IMR-90 (cell line): Measurements from ENCODE around the gene SECISBP2. TPM values are rescaled to one million over a fixed set of nuclear protein-coding genes. Genes with fewer than 3 reads are reported as not detected.

ENCODE experiments used
- ATAC-seq: fragments of 200-7000 bp; cut with Tn5 transposase; 2 replicates; pipeline ENCODE4 v1.9.1; 2020; ENCODE audit warnings: low read depth, mild to moderate bottlenecking, moderate library complexity
- BruUV-seq: library from RNA; stranded (reverse); fragments of 400-500 nt; replicated peaks from 2 replicates; lab custom pipeline; 2021; lab: Mats Ljungman, UMichigan
- CTCF ChIA-PET: fragments of 300-600 bp; formaldehyde crosslinking; extraction: SDS; loops from one replicate; lab custom pipeline; 2021; ENCODE audit warnings: antibody characterized with exemption; lab: Yijun Ruan, JAX
- POLR2A ChIA-PET: fragments of 300-600 bp; sonication (Branson Sonifier 250); formaldehyde crosslinking; loops from one replicate; lab custom pipeline; 2022; ENCODE audit warnings: antibody characterized with exemption; ENCODE audit not compliant: unreplicated experiment; lab: Charles Lee
- DNase-seq: peaks from one replicate; pipeline ENCODE4 v3.0.0; 2013
- H2AFZ ChIP-seq: replicated peaks from 2 replicates; pipeline ENCODE3; 2013; ENCODE audit warnings: low read length, mild to moderate bottlenecking; ENCODE audit not compliant: poor library complexity
- H2AK5ac ChIP-seq: 2 replicates; pipeline ENCODE4 v1.6.1; 2013; ENCODE audit warnings: low read depth, low read length, inconsistent platforms
- H2AK9ac ChIP-seq: replicated peaks from 2 replicates; pipeline ENCODE3; 2013; ENCODE audit warnings: mild to moderate bottlenecking, low read depth, low read length, moderate library complexity; ENCODE audit not compliant: poor library complexity
- H2BK120ac ChIP-seq: 2 replicates; pipeline ENCODE4 v1.6.1; 2013; ENCODE audit warnings: low read depth, low read length, inconsistent platforms
- H2BK15ac ChIP-seq: 3 replicates; pipeline ENCODE4 v1.6.1; 2013; ENCODE audit warnings: low read depth, low read length, inconsistent platforms
- H2BK20ac ChIP-seq: 2 replicates; pipeline ENCODE4 v1.6.1; 2013; ENCODE audit warnings: low read depth, mild to moderate bottlenecking, inconsistent platforms, low read length, moderate library complexity
- H2BK5ac ChIP-seq: 2 replicates; pipeline ENCODE4 v1.6.1; 2013; ENCODE audit warnings: mild to moderate bottlenecking, low read depth, low read length, inconsistent platforms; ENCODE audit not compliant: poor library complexity, severe bottlenecking
- H3K14ac ChIP-seq: replicated peaks from 2 replicates; pipeline ENCODE4 v1.6.1; 2013; ENCODE audit warnings: low read depth, low read length, inconsistent platforms
- H3K18ac ChIP-seq: 2 replicates; pipeline ENCODE4 v1.6.1; 2013; ENCODE audit warnings: low read depth, low read length, control low read depth
- H3K23ac ChIP-seq: 2 replicates; pipeline ENCODE4 v1.6.1; 2013; ENCODE audit warnings: low read depth, low read length, inconsistent platforms
- H3K27ac ChIP-seq: 2 replicates; pipeline ENCODE4 v1.5.1; 2013; ENCODE audit warnings: mild to moderate bottlenecking, control low read depth, low read length; ENCODE audit not compliant: insufficient read depth
- H3K27me3 ChIP-seq: 2 replicates; pipeline ENCODE4 v1.6.1; 2013; ENCODE audit warnings: low read length; ENCODE audit not compliant: control insufficient read depth, insufficient read depth
- H3K36me3 ChIP-seq: 2 replicates; pipeline ENCODE4 v1.6.1; 2013; ENCODE audit warnings: low read length, mixed read lengths; ENCODE audit not compliant: control insufficient read depth, insufficient read depth
- H3K4ac ChIP-seq: 2 replicates; pipeline ENCODE4 v1.6.1; 2013; ENCODE audit warnings: low read depth, low read length, inconsistent platforms
- H3K4me1 ChIP-seq: 2 replicates; pipeline ENCODE4 v1.6.1; 2013; ENCODE audit warnings: low read length, mixed read lengths; ENCODE audit not compliant: control insufficient read depth, insufficient read depth
- H3K4me2 ChIP-seq: 2 replicates; pipeline ENCODE4 v1.6.1; 2013; ENCODE audit warnings: low read depth, mild to moderate bottlenecking, control low read depth, low read length, moderate library complexity
- H3K4me3 ChIP-seq: 2 replicates; pipeline ENCODE4 v1.5.1; 2013; ENCODE audit warnings: low read depth, mild to moderate bottlenecking, control low read depth, low read length, moderate library complexity; ENCODE audit not compliant: insufficient read depth
- H3K56ac ChIP-seq: 2 replicates; pipeline ENCODE4 v1.6.1; 2013; ENCODE audit warnings: low read length, inconsistent platforms; ENCODE audit not compliant: insufficient read depth; ENCODE audit errors: extremely low read depth
- H3K79me1 ChIP-seq, 2 experiments: 2 replicates each; pipeline ENCODE4 v1.6.1; 2013; ENCODE audit warnings: low read length in 2 of 2, inconsistent platforms in 1 of 2, low read depth in 1 of 2
- H3K9ac ChIP-seq: 2 replicates; pipeline ENCODE4 v1.6.1; 2013; ENCODE audit warnings: low read depth, low read length, control low read depth
- H3K9me1 ChIP-seq: 2 replicates; pipeline ENCODE4 v1.6.1; 2013; ENCODE audit warnings: low read length, inconsistent platforms; ENCODE audit not compliant: insufficient read depth
- H3K9me3 ChIP-seq: 2 replicates; pipeline ENCODE4 v1.6.1; 2013; ENCODE audit warnings: low read length; ENCODE audit not compliant: control insufficient read depth, insufficient read depth
- H4K20me1 ChIP-seq: 2 replicates; pipeline ENCODE4 v1.6.1; 2013; ENCODE audit warnings: low read length, inconsistent platforms; ENCODE audit not compliant: insufficient read depth
- H4K5ac ChIP-seq: 2 replicates; pipeline ENCODE4 v1.6.1; 2013; ENCODE audit warnings: mild to moderate bottlenecking, low read depth, low read length, control low read depth
- H4K8ac ChIP-seq, 2 experiments: 2 replicates each; pipeline ENCODE4 v1.6.1; 2013; ENCODE audit warnings: low read depth in 2 of 2, low read length in 2 of 2, control low read depth in 1 of 2, inconsistent platforms in 1 of 2
- H4K91ac ChIP-seq: 2 replicates; pipeline ENCODE4 v1.6.1; 2013; ENCODE audit warnings: low read depth, low read length, inconsistent platforms; ENCODE audit not compliant: insufficient read depth
- CHD1 ChIP-seq: IDR thresholded peaks from 2 replicates; pipeline ENCODE4 v1.6.1; 2012; ENCODE audit warnings: low read depth, low read length, improper control_type of control experiment
- CTCF ChIP-seq: conservative IDR thresholded peaks from 2 replicates; pipeline ENCODE4 v1.5.1; 2012; ENCODE audit warnings: mild to moderate bottlenecking, low read depth, low read length, improper control_type of control experiment
- ELK1 ChIP-seq: fragments of 150-350 bp; IDR thresholded peaks from 2 replicates; pipeline ENCODE4 v1.6.1; 2016; ENCODE audit warnings: low read depth, mild to moderate bottlenecking, low read length, moderate library complexity, borderline replicate concordance
- MAZ ChIP-seq: IDR thresholded peaks from 2 replicates; pipeline ENCODE4 v1.6.1; 2012; ENCODE audit warnings: low read depth, mild to moderate bottlenecking, low read length, improper control_type of control experiment, moderate library complexity, borderline replicate concordance
- MXI1 ChIP-seq: IDR thresholded peaks from 2 replicates; pipeline ENCODE4 v1.6.1; 2012; ENCODE audit warnings: low read depth, mild to moderate bottlenecking, low read length, moderate library complexity, borderline replicate concordance
- RFX5 ChIP-seq: IDR thresholded peaks from 2 replicates; pipeline ENCODE4 v1.8.0; 2012; ENCODE audit warnings: low read depth, mild to moderate bottlenecking, low read length, moderate library complexity
- SMC3 ChIP-seq: fragments of 150-350 bp; IDR thresholded peaks from 2 replicates; pipeline ENCODE4 v1.6.1; 2016; ENCODE audit warnings: low read depth, mild to moderate bottlenecking, antibody characterized with exemption, low read length, moderate library complexity
- USF2 ChIP-seq: fragments of 150-350 bp; IDR thresholded peaks from 2 replicates; pipeline ENCODE4 v1.6.1; 2017; ENCODE audit warnings: mild to moderate bottlenecking, antibody characterized with exemption, low read length, low read depth
- WGBS, 2 experiments: methylation state at CpG; one replicate each; pipeline versions ENCODE4 v1.1.5 to v1.1.7; 2013; ENCODE audit warnings: missing lambda C conversion rate in 2 of 2; ENCODE audit not compliant: insufficient read length in 1 of 2; ENCODE audit errors: extremely low coverage in 2 of 2; 5-methylcytosine and 5-hydroxymethylcytosine counted together
- dilution Hi-C: fragments of 300-500 bp; cut with HindIII; formaldehyde crosslinking; loops from one replicate; pipeline ENCODE4 v1.14.3; 2018; ENCODE audit warnings: low sequenced_read_pairs; ENCODE audit not compliant: unreplicated experiment
- in situ Hi-C: fragments of 300-500 bp; cut with MboI; formaldehyde crosslinking; loops from 3 replicates; pipeline ENCODE4 v1.14.3; 2019; ENCODE audit warnings: low sequenced_read_pairs, inconsistent platforms, mixed read lengths
- intact Hi-C: fragments of 100-400 bp; cut with micrococcal nuclease; formaldehyde crosslinking; loops from 2 replicates; pipeline ENCODE4 v1.10.0; 2022
- polyA plus RNA-seq, 3 experiments: library from polyadenylated mRNA; depleted of rRNA; stranded (reverse); fragments of >200 nt; gene quantifications; 2 replicates each; pipeline ENCODE4 v1.2.3, GENCODE V29; 2012; ENCODE audit warnings: low replicate concordance in 1 of 3
- total RNA-seq: library from RNA; depleted of rRNA; stranded (reverse); fragments of >200 nt; gene quantifications from 2 replicates; pipeline ENCODE4 v1.2.3, GENCODE V29; 2012

The SECISBP2 gene
- total and polyA plus RNA-seq, 2 of the 4 experiments (the other 2 are of a cell fraction), result 16.4 to 18.8 TPM

GRCh38 chr9:89383721-89384300 lies 65.5 kb downstream of the SECISBP2 start:
- Histone ChIP-seq H3K14ac (no peak overlapping the region), H3K4me2 (no peak overlapping the region), H3K18ac (no peak overlapping the region), H3K23ac (no peak overlapping the region), H2AK5ac (peak overlapping the region; percentile 1; the same call in 1 of the 2 replicates), H2AK9ac (no peak overlapping the region), H3K9me3 (no peaks in the 10 kb centered on the region), H2BK20ac (no peak overlapping the region), H3K4me3 (no peak overlapping the region), H4K5ac (no peak overlapping the region), H2AFZ (no peak overlapping the region), H2BK5ac (no peak overlapping the region), H3K27me3 (no peaks in the 10 kb centered on the region), H3K9ac (no peak overlapping the region), H3K4me1 (peaks cover 9% of the 10 kb centered on the region; the same call in 1 of the 2 replicates), H3K56ac (no peak overlapping the region), H3K79me1 (no peaks in the 10 kb centered on the region), H2BK120ac (no peak overlapping the region), H4K8ac (no peak overlapping the region), H3K4ac (no peak overlapping the region), H4K91ac (no peak overlapping the region), H3K36me3 (peaks cover 35% of the 10 kb centered on the region), H4K20me1 (no peaks in the 10 kb centered on the region), H3K27ac (no peak overlapping the region), H3K9me1 (no peaks in the 10 kb centered on the region), H2BK15ac (no peak overlapping the region)
- intact Hi-C loops, result no loop called here
- CTCF ChIA-PET, result no interaction called here
- POLR2A ChIA-PET, result no interaction called here
- BruUV-seq, result no TSS peak
- dilution Hi-C loops, result no loop called here
- in situ Hi-C loops, result no loop called here
- WGBS, 2 experiments, result 90% methylated on average over 15 of the region's 19 CpGs; no CpG with 5 or more reads in 1 of the 2 experiments
- ATAC-seq (no peak), DNase-seq (no peak)
- TF ChIP-seq MAZ (no peak), CTCF (no peak), SMC3 (no peak), MXI1 (no peak), ELK1 (no peak), RFX5 (no peak), USF2 (no peak), CHD1 (no peak)
